DMS53 treated with DMSO at 0.1 percent for 48 hours (cell line): ENCODE results near the gene VPS39.
A peak's percentile ranks its signal among the peaks of the same experiment; 100 is the strongest.
"Not testable (repeated sequence)": the region's sequence is repeated elsewhere in the genome, so short reads cannot be mapped to it uniquely, and the experiment has no call there.

Experiments
- DNase-seq: peaks from one replicate; lab custom pipeline; 2025; ENCODE audit not compliant: unreplicated experiment; lab: John Stamatoyannopoulos, UW

VPS39 gene, protein sequence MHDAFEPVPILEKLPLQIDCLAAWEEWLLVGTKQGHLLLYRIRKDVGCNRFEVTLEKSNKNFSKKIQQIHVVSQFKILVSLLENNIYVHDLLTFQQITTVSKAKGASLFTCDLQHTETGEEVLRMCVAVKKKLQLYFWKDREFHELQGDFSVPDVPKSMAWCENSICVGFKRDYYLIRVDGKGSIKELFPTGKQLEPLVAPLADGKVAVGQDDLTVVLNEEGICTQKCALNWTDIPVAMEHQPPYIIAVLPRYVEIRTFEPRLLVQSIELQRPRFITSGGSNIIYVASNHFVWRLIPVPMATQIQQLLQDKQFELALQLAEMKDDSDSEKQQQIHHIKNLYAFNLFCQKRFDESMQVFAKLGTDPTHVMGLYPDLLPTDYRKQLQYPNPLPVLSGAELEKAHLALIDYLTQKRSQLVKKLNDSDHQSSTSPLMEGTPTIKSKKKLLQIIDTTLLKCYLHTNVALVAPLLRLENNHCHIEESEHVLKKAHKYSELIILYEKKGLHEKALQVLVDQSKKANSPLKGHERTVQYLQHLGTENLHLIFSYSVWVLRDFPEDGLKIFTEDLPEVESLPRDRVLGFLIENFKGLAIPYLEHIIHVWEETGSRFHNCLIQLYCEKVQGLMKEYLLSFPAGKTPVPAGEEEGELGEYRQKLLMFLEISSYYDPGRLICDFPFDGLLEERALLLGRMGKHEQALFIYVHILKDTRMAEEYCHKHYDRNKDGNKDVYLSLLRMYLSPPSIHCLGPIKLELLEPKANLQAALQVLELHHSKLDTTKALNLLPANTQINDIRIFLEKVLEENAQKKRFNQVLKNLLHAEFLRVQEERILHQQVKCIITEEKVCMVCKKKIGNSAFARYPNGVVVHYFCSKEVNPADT

DNA sequence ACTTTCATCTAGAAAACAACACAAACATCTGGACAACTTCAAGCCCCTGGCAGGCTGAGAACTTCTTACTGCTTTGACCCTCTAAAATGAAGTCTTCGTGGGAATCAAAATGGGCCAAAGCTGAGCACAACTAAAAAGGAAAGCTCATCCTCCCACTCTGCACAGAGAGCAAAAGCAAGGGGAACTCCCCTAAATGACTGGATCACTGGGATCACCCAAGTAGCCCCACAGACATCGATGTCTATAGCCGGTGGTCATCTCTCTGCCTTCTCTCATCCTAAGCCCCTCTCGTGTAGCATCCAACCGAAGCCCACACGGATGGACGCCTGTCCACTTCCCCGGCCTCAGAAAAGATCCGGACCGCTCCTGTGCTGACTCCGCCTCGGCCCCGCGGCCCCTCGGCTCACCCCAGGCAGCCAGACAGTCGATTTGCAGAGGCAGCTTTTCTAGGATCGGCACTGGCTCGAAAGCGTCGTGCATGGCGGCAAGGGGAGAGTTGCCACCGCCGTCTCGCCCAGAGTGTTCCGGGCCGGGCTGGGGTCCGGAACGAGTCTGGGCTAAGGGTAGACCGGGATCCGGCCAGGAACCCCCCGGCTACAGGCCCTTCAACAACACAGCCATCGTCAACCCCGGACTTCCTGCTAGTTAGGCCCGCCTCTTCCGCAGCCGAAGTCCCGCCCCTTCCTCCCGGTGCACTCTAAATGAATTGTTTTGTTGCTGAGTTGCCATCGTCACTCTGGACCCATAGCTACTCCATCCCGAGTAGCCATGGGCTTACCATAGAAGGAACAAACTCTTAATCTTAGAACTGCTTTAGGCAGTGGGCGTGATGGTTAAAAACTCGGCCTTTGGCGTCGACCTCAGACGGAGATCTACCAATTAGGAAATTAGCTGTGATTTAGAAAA is at the start of gene VPS39:
Gene VPS39, minus strand, starts transcription at position 631 of the 906 bp plus-strand sequence. Its CDS starts 151 bp downstream, at position 480.
- peak; percentile 68 for DNase-seq

DNA sequence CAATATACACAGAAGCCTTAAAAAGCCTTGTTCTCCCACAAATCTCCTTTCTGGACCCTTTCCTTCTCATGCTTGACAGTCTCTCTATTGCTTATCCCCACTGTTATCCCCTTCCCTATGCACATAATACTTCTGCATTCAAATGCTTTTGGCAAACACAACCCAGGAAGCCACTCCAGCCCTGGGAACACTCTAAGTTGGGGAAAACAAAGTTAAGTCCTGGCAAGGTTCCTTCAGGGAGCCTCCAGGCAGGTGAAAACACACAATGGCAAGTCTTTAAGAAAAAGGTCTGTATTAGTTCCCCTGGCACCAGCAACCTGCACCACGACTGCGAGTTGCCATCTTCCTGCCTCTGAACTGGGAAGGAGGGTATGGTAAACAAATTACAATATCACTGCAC is 45.2 kb upstream of the VPS39 start:
- no peak for DNase-seq

DNA sequence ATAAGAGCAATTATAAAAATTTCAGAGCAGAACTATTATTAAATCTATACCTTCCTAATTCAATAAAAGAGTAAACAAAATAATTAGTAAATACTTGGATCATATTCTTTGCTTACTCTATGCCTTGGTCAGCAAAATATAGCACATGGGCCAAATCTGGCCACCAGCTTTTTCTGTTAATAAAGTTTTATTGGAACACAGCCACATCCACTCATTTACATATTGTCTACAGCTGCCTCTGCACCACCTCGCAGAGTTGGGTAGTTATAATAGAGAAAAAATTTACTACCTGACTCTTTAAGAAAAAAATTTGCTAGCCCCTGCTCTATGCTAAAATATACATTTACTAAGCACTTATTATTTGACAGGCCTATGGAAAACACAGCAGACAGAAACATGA is 32.7 kb upstream of the VPS39 start:
- DNase-seq = no peak

DNA sequence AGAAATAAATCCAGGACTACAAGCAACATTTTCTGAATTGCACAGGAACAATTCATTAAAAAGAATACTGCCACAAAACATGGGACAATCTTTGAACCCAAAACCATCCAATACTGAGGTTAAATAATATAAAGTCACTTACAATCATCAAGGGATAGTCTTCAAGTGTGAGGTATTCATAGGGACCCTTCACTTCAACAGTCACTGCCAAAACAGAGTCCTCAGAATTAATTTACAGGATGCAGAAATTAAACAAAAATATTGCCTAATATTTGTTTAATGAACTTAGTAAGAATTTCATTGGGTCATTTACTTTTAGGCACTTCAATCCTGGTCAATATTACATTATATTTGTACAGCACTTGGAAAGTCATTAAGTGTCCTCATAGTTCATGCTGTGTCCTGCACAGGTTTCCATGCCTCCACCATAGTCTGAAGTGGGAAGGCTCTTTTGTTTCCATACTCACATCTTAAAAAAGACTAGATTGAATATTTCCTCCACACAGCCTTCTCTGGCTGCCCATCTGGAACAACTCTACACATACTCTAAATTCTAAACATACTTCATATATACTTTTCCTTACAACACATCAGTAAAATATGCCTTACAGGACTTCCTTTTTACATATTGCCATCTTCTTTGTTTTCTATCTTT is 31.6 kb upstream of the VPS39 start:
- no peak for DNase-seq

DNA sequence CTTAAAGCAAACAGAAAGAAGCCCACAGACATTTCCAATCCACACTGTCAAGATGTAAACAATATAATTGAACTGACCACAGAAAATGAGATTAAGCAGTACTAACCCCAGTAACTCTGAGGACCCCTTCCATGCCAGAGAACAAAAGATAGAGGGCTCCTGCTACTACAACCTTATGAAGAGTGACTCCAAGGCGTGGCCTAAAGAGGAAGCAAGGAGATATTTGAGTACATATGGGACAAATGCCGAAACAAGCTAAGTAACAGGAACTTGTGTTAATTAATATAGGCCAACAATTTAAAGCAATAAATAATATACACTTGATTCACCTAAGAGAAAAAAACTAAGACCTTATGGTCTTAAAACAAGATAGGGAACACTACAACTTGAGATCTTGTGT is 25.0 kb upstream of the VPS39 start:
- DNase-seq = no peak

DNA sequence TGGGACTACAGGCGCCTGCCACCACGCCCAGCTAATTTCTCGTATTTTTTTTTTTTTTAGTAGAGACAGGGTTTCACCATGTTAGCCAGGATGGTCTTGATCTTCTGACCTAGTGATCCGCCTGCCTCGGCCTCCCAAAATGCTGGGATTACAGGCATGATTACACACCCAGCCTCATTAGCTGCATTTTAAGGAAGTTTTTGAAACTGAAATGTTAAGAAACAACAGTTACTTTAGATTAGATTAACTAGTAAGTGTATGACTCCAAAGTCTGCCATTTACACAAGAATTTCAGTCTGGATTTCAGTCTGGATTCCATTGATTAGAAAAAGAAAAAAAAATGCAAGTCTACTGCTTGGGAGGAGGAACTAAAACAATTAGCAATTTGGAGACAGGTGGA is 24.5 kb upstream of the VPS39 start:
- DNase-seq = no peak

DNA sequence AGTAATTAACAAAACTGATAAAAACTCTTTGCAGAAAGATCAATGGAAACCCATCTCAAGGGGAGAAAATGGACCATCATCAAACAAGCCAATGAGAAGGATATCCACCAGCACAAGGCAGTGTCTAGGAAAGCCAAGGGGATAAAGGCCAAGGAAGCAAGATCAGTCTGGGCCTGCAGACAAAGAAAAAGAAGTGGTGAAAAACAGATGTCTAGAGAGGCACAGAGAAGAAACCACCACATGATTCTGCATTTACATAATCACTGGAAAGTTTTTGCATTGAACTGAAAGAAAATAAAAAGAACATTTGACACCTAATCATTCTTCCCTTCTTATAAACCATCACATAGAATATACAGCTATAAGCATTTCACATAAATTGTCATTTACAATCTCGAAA is 23.0 kb upstream of the VPS39 start:
- DNase-seq = no peak

DNA sequence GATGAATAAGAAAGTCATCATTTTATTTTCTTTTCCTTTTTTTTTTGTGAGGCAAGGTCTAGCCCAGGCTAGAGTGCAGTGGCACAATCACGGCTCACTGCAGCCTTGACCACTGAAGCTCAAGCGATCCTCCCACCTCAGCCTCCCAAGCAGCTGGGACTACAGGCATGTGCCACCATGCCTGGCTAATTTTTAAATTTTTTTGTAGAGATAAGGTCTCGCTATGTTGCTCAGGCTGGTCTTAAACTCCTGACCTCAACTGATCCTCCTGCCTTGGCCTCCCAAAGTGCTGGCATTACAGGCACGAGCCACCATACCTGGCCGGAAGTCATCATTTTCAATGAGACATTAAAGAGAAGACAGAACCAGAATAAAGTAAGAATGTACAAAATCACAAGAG is 20.9 kb upstream of the VPS39 start:
- DNase-seq = not testable (repeated sequence)

DNA sequence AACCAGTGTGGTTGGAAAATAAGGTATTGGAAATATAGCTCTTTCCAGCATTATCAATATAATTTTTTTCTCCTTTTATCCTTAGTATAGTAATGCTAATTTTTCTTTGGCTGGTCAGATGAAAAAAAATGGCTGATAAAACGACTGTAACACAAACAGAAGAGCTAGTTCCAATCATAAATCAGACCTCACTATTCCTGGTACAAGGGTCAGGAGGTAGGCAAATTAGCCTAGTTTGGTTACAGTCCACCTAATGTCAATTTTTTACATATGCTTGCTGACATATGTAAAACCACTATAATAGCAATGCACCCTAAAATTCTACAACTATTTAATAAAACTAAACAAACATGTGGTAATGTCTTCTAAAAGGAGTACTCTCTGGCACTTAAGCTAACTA is 19.9 kb upstream of the VPS39 start:
- DNase-seq = no peak

DNA sequence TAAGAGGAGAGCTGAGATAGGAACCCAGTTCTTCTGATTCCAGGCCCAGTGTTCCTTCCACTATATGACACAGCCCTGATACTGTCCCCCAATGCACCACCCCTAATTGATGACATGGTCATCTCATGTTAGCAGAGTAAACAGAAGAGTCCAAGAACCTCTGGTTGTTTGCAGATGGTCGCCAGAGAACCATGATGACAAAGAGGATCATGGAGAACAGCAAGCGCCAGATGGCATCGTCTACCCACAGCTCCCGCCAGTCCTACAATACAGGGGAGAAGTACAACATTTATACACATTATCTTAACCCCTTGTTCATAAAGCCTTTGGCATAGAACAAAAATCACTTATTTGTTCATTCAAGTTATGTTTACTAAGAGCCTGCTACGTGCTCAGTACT is 18.5 kb upstream of the VPS39 start:
- DNase-seq = no peak

DNA sequence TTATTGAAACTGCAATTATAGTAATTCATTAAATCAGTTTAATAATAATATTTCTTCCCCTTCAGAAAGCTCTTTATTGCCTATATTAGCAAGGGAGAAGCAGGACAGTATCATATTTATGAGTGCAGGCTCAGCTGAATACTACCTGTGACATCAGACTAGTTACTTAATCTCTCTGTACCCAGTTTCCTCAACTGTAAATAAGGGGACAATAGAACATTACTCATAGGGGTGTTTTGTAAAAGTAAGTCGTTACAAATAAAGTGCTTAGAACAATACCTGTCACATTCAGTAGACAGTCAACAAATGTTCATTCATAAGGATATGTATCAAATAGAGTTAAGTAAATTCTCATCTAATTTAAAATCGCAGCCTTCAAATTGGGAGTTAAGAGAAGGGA is 12.1 kb upstream of the VPS39 start:
- no peak for DNase-seq

DNA sequence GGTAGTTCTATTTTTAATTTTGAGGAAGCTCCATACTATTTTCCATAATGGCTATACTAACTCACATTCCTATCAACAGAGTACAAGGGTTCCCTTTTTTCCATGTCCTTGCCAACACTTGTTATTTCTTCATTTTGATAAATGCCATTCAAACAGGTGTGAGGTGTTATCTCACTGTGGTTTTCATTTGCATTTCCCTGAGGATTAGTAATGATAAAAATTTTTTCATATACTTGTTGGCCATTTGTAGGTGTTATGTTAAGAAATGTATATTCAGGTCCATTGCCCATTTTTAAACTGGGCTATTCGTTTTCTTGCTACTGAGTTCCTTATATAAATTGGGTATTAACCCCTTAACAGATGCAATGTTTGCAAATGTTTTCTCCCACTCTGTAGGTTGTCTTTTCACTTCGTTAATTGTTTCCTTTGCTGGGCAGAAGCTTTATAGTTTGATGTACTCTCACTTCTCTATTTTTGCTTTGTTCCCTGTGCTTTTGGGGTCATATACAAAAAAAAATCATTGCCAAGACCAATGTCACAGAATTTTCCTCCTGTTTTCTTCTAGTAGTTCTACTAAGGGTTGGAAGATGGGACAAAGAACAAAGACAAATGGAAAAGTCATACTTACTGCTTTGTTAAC is 11.0 kb upstream of the VPS39 start:
- DNase-seq = no peak

DNA sequence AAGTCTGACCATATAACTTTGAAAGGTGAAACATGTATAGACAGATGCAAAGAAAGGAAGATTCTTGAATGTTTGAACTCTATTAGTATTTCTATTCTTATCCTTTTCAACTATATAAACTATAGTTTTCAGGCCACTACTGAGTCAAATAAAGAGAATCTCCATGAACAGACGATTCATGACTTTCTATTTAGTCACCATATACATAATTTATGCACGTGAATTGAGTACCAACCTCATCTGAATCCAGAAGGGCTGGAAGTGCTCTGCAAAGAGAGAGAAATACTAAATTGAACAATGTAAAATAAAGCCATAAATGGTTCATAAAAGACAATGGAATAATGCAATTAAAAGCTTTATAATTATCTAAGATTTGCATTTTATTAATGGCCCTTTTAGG is 9.5 kb upstream of the VPS39 start:
- DNase-seq = no peak

DNA sequence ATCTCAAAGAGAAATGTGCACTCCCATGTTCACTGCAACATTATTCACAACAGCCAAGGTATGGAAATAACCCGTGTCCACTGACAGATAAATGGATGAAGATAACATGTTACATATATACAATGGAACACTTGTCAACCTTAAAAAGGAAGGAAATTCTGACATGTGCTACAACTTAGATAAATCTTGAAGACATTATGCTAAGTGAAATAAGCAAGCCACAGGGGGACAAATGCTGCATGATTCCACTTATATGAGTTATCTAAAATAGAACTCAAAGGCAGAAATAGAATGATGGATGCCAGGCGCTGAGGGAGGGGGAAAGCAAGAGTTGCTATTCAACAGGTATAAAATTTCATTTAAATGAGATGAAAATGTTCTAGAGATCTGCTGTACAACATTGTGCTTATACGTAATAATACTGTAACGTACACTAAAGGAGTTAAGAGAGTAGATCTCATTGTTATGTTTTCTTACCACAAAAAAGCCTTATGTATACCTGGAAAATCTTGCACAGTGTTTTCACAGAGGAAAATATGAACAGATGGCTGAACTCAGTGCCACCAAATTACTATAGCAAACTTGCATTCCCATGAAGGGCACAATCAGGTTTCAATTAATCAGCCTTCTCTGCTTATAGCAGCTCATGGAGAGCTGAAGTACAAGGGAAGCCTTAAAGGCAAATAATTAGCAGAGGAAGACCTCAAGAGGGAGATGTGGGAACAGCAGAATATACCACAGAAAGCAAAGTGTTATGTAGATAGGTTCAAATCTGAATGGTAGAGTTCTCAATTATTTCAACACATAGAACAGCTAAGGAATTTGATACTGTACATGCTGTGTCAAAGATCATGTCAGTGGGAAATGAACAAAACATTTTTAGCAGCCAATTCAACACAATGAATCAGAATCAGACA is 8.1 kb upstream of the VPS39 start:
- no peak for DNase-seq

DNA sequence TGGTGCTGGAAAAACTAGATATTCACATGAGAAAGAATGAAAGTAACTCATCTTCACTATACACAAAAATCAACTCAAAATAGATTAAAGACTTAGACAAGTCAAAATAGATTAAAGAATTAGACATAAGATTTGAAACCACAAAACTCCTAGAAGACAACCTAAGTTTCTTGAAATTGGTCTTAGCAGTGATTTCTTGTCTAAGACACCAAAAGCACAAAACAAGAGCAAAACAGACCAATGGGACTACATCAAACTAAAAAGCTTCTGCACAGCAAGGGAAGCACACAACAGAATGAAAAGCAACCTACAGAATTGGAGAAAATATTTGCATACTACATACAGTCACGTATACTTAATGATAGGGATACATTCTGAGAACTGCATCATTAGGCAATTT is 6.5 kb upstream of the VPS39 start:
- DNase-seq = no peak

DNA sequence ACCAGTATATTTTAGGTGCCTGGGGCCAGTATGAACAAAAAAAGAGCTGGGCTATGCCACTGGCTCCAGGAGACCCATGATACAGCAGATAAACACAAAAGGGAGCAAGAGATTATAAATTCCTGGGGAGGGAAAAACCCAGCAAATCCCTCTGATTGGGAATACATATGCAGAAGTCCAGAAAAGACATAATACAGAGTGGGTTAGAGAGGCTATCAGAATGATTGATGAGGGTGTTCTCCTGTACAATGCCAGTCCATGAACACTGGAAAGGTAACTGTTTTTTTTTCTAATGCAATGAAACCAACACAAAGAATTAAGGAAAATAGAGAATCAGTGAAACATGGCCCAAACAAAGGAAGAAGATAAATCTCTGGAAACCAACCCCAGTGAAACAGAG is 5.4 kb upstream of the VPS39 start:
- no peak for DNase-seq

DNA sequence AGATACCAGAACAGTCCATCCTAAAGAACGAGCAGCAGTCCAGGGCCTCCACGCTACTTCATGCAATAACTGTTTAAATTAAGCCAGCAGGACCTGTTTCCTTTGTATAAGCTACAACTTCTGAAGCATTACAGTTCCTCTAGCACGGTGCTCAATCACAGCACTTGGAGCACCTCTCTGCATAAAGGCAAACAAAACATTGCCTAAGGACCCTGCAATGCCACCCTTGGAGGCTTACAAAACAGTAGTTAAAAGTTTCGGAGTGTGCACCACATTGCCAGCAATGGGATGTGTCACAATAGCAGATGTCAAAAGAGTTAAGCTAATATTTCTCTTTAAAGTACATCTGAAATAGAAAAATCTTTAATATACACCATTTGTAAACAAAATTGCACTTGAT is 2.6 kb upstream of the VPS39 start:
- DNase-seq = no peak

DNA sequence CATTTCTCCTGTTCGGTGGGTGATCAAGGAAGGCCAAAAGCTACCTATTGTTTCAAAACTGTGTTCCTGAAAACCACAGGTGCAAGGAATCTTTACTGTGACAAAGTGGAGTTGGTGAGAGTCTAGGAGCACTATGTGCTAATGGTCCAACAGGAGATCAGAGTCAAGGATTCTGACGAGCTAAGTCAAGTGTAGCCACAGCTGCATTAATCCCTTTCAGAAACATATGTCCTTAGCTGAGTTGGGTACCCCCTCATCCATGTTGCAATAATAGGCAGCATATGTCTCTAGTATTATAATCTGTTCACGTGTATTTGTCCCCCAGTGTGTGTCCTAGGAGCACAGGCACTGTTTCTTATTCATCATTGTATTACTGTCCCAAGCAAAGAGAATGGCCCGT is 1.7 kb downstream of the VPS39 start:
- no peak for DNase-seq

DNA sequence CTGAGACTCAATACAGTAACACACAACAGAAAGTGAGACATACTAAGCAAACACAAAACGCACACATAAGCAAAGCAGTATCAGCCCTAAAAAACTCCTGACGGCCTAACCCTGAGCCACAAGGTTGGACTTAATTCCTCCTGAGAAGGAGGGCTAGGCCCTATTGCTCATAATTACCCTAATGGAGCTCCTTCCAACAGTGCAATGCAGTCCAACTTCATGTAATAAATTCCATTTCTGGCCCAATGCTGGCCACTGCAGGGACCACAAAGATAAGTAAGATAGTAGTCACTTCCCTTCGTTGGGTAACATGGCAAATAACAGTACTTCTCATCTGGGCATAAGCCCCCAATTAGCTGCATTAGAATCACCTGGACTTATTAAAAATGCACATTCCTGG is 4.2 kb downstream of the VPS39 start:
- no peak for DNase-seq
